ENCODE results near the gene GPR39. TPM values are rescaled to one million over a fixed set of nuclear protein-coding genes. Genes with fewer than 3 reads are reported as not detected.

The GPR39 gene
- total and polyA plus RNA-seq, 2 donors (not counting 1 experiment from before 2014, with no cell fraction given), result 1.00 to 1.3 TPM

- DNase-seq (ENCODE audit: low read depth in 2 of 2), result no peak
- H3K9ac ChIP-seq (ENCODE audit: insufficient read depth, low read length), result no peak overlapping the region
- TF ChIP-seq CTCF (conservative IDR thresholded peaks at IDR 0.05 in 1 of 2, IDR thresholded peaks at IDR 0.05 in 1 of 2; ENCODE audit: low read depth in 1 of 2, low read length in 2 of 2), result no peak
- TF ChIP-seq EZH2 (IDR thresholded peaks at IDR 0.05; ENCODE audit: low read length, missing control alignments), result no peak
- H3K27ac ChIP-seq (ENCODE audit: insufficient read depth, low read length), result no peak overlapping the region
- H3K4me1 ChIP-seq (ENCODE audit: control insufficient read depth, extremely low read depth, insufficient read depth, low read length), result no peaks in the 10 kb centered on the region
- H3K36me3 ChIP-seq (ENCODE audit: control insufficient read depth, insufficient read depth, low read length), result no peaks in the 10 kb centered on the region
- no peaks in the 10 kb centered on the region for H4K20me1 ChIP-seq (ENCODE audit: control insufficient read depth, extremely low read depth, insufficient read depth, low read length)
- H3K4me2 ChIP-seq (ENCODE audit: extremely low read depth, insufficient read depth, low read length), result no peak overlapping the region
- no peak overlapping the region for H2AFZ ChIP-seq (ENCODE audit: low read length)
- no peaks in the 10 kb centered on the region for H3K27me3 ChIP-seq (ENCODE audit: control insufficient read depth, insufficient read depth, low read length)
- H3K79me2 ChIP-seq (ENCODE audit: control insufficient read depth, insufficient read depth, low read length), result no peaks in the 10 kb centered on the region
- H3K9me3 ChIP-seq (ENCODE audit: control insufficient read depth, insufficient read depth, low read depth, low read length), result no peaks in the 10 kb centered on the region
- no peak overlapping the region for H3K4me3 ChIP-seq (replicated peaks in 1 of 4; ENCODE audit: control extremely low read depth in 1 of 4, insufficient read depth in 1 of 4, low read depth in 3 of 4, low read length in 4 of 4)
These were observed 228.6 kb downstream of the GPR39 start for GRCh38 chr2:132645176-132645575.

- TF ChIP-seq CTCF (conservative IDR thresholded peaks at IDR 0.05 in 1 of 2, IDR thresholded peaks at IDR 0.05 in 1 of 2; ENCODE audit: low read depth in 1 of 2, low read length in 2 of 2) (no peak), EZH2 (IDR thresholded peaks at IDR 0.05; ENCODE audit: low read length, missing control alignments) (no peak)
- Histone ChIP-seq H4K20me1 (ENCODE audit: control insufficient read depth, extremely low read depth, insufficient read depth, low read length) (no peaks in the 10 kb centered on the region), H3K9ac (ENCODE audit: insufficient read depth, low read length) (no peak overlapping the region), H3K79me2 (ENCODE audit: control insufficient read depth, insufficient read depth, low read length) (no peaks in the 10 kb centered on the region), H3K9me3 (ENCODE audit: control insufficient read depth, insufficient read depth, low read depth, low read length) (no peaks in the 10 kb centered on the region), H2AFZ (ENCODE audit: low read length) (no peak overlapping the region), H3K27me3 (ENCODE audit: control insufficient read depth, insufficient read depth, low read length) (no peaks in the 10 kb centered on the region), H3K4me1 (ENCODE audit: control insufficient read depth, extremely low read depth, insufficient read depth, low read length) (no peaks in the 10 kb centered on the region), H3K4me2 (ENCODE audit: extremely low read depth, insufficient read depth, low read length) (no peak overlapping the region), H3K27ac (ENCODE audit: insufficient read depth, low read length) (no peak overlapping the region), H3K4me3 (replicated peaks in 1 of 4; ENCODE audit: control extremely low read depth in 1 of 4, insufficient read depth in 1 of 4, low read depth in 3 of 4, low read length in 4 of 4) (no peak overlapping the region), H3K36me3 (ENCODE audit: control insufficient read depth, insufficient read depth, low read length) (no peaks in the 10 kb centered on the region)
- no peak for DNase-seq (ENCODE audit: low read depth in 2 of 2)
These were observed 229.3 kb downstream of the GPR39 start for GRCh38 chr2:132645722-132646539.

GRCh38 chr2:132646540-132647108 is 230.0 kb downstream of the GPR39 start:
- Histone ChIP-seq H3K4me1 (ENCODE audit: control insufficient read depth, extremely low read depth, insufficient read depth, low read length) (no peaks in the 10 kb centered on the region), H3K9ac (ENCODE audit: insufficient read depth, low read length) (no peak overlapping the region), H4K20me1 (ENCODE audit: control insufficient read depth, extremely low read depth, insufficient read depth, low read length) (no peaks in the 10 kb centered on the region), H3K27ac (ENCODE audit: insufficient read depth, low read length) (no peak overlapping the region), H3K4me2 (ENCODE audit: extremely low read depth, insufficient read depth, low read length) (no peak overlapping the region), H3K9me3 (ENCODE audit: control insufficient read depth, insufficient read depth, low read depth, low read length) (no peaks in the 10 kb centered on the region), H3K27me3 (ENCODE audit: control insufficient read depth, insufficient read depth, low read length) (no peaks in the 10 kb centered on the region), H3K36me3 (ENCODE audit: control insufficient read depth, insufficient read depth, low read length) (no peaks in the 10 kb centered on the region), H2AFZ (ENCODE audit: low read length) (no peak overlapping the region), H3K4me3 (replicated peaks in 1 of 4; ENCODE audit: control extremely low read depth in 1 of 4, insufficient read depth in 1 of 4, low read depth in 3 of 4, low read length in 4 of 4) (no peak overlapping the region), H3K79me2 (ENCODE audit: control insufficient read depth, insufficient read depth, low read length) (no peaks in the 10 kb centered on the region)
- peak in 1 of 2 donors; percentile 15 for DNase-seq (ENCODE audit: low read depth in 2 of 2)
- TF ChIP-seq EZH2 (IDR thresholded peaks at IDR 0.05; ENCODE audit: low read length, missing control alignments) (no peak), CTCF (conservative IDR thresholded peaks at IDR 0.05 in 1 of 2, IDR thresholded peaks at IDR 0.05 in 1 of 2; ENCODE audit: low read depth in 1 of 2, low read length in 2 of 2) (no peak)
